WI38 (cell line): ENCODE results near the gene SLIT1.

ENCODE experiments used
- H3K4me3 ChIP-seq: 2 replicates; pipeline ENCODE4 v1.5.1; 2011; ENCODE audit warnings: low read depth, mild to moderate bottlenecking, control low read depth, low read length
- CTCF ChIP-seq: IDR thresholded peaks from 2 replicates; pipeline ENCODE4 v1.5.1; 2012; ENCODE audit warnings: low read depth, mild to moderate bottlenecking, control low read depth, low read length

Gene SLIT1

DNA sequence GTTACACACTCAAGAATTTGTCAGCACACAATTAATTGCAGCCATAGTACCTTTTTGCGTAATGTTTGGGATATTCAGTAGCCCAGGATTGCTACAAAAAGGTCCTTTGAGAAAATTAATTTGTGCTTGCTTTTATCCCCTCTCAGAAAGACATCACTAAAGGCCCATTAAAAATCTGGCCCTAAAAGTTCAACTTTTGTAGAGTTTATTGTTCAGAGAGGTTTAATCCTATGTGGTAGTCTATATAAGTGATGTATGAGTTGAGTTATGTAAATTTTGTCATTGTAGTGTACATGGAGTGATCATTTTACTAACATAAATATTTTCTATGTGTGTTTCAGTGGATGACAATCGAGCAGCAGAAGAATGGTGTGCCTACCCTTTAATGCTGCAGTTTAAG, 227.7 kb downstream of the SLIT1 start:
- H3K4me3 ChIP-seq: no peak overlapping the region
- TF ChIP-seq CTCF: no peak

DNA sequence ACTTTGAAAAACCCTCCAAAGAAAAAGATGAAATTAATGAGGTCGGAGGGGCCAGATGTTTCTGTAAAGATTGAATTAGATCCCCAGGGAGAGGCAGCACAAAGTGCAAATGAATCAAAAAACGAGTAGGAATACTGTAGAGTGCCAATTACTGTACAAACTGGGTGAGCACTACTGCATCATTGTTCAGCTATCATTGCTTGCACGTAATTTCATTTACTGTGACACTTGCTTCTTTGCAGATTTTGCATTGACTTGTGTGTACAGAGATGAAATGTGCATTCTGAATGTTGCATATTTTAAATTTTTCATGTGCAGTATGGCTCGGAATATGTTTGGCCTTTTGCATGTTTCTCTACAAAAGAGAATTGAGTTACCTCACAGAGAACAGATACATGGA, 230.0 kb downstream of the SLIT1 start:
- no peak for TF ChIP-seq CTCF
- H3K4me3 ChIP-seq: no peak overlapping the region

DNA sequence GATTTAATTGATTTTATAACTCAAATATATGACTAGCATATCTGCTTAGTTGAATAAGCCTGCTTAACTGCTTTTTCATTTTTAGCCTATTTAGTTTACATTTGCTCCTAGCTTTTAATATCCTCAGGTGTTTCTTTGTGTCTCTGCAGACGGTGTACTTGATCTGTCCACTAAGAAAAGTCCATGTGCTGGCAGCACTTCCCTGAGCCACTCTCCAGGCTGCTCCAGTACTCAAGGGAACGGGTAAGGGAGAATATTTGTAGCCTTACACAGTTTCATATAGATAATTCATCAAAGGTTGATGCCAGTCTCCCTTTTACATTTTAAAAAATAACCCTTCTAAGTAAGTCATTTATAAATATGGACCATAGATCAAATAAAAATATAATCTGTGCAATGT, 233.8 kb downstream of the SLIT1 start:
- H3K4me3 ChIP-seq: no peak overlapping the region
- TF ChIP-seq CTCF: no peak

- no peak for TF ChIP-seq CTCF
- H3K4me3 ChIP-seq: no peak overlapping the region
Measured at GRCh38 chr10:96949039-96949683, 236.6 kb downstream of the SLIT1 start.
